Endothelial cell of umbilical vein (primary cell): Measurements from ENCODE around the gene UBASH3B. TPM values are rescaled to one million over a fixed set of nuclear protein-coding genes. Genes with fewer than 3 reads are reported as not detected.

ENCODE experiments used
- BruUV-seq: library from RNA; stranded (reverse); fragments of 400-500 nt; replicated peaks from 2 replicates; lab custom pipeline; 2021; lab: Mats Ljungman, UMichigan
- CTCF ChIA-PET: fragments of 300-600, 350-600 bp; sonication (Branson Sonifier 250); formaldehyde crosslinking; loops from one replicate; lab custom pipeline; 2021; ENCODE audit warnings: antibody characterized with exemption, inconsistent platforms; lab: Charles Lee
- POLR2A ChIA-PET: fragments of 300-600, 350-600 bp; sonication (Branson Sonifier 250); formaldehyde crosslinking; loops from one replicate; lab custom pipeline; 2021; ENCODE audit warnings: antibody characterized with exemption, inconsistent platforms; lab: Charles Lee
- DNase-seq: peaks from one replicate; pipeline ENCODE4 v3.0.0-alpha.2; 2011; ENCODE audit warnings: low read depth, low spot score
- FAIRE-seq: peaks from 2 replicates; lab custom pipeline; 2011; peaks lifted over from hg19 to GRCh38; lab: Jason Lieb, UNC
- H2AFZ ChIP-seq: 2 replicates; pipeline ENCODE4 v1.6.0; 2012; ENCODE audit warnings: low read depth, low read length, control low read depth, inconsistent platforms
- H3K27ac ChIP-seq: 2 replicates; pipeline ENCODE4 v1.5.1; 2011; ENCODE audit warnings: low read depth, mild to moderate bottlenecking, control low read depth, low read length, moderate library complexity; ENCODE audit not compliant: insufficient read depth
- H3K27me3 ChIP-seq, 2 experiments: 2 replicates each; pipeline versions ENCODE4 v1.6.0 to v1.6.1; 2011; ENCODE audit warnings: low read length in 2 of 2, mixed read lengths in 1 of 2; ENCODE audit not compliant: control insufficient read depth in 2 of 2, insufficient read depth in 2 of 2
- H3K36me3 ChIP-seq, 2 experiments: 2 replicates in 1 of 2; 3 replicates in 1 of 2; pipeline ENCODE4 v1.5.1; 2011; ENCODE audit warnings: low read length in 2 of 2, mild to moderate bottlenecking in 1 of 2, moderate library complexity in 1 of 2; ENCODE audit not compliant: control insufficient read depth in 2 of 2, insufficient read depth in 2 of 2; ENCODE audit errors: extremely low read depth in 1 of 2
- H3K4me1 ChIP-seq: 3 replicates; pipeline ENCODE4 v1.5.1; 2011; ENCODE audit warnings: mild to moderate bottlenecking, low read length; ENCODE audit not compliant: control insufficient read depth, insufficient read depth; ENCODE audit errors: extremely low read depth
- H3K4me2 ChIP-seq: 2 replicates; pipeline ENCODE4 v1.6.1; 2011; ENCODE audit warnings: low read length, control low read depth, mixed read lengths; ENCODE audit not compliant: insufficient read depth
- H3K4me3 ChIP-seq, 3 experiments: fragments of 200-600 bp in 1 of 3; sonication (generic), shearing (Covaris generic) in 1 of 3; replicated peaks in 1 of 3; 2 replicates each; pipeline ENCODE4 v1.5.1; 2011 to 2016; ENCODE audit warnings: control low read depth in 3 of 3, low read length in 3 of 3, mild to moderate bottlenecking in 2 of 3, inconsistent platforms in 1 of 3, low read depth in 1 of 3, moderate library complexity in 1 of 3; ENCODE audit not compliant: insufficient read depth in 1 of 3
- H3K79me2 ChIP-seq: 2 replicates; pipeline ENCODE4 v1.6.0; 2012; ENCODE audit warnings: low read length, inconsistent platforms; ENCODE audit not compliant: control insufficient read depth, insufficient read depth
- H3K9ac ChIP-seq: replicated peaks from 2 replicates; pipeline ENCODE3; 2011; ENCODE audit warnings: low read length, control low read depth; ENCODE audit not compliant: insufficient read depth; ENCODE audit errors: extremely low read depth
- H3K9me1 ChIP-seq: replicated peaks from 3 replicates; pipeline ENCODE4 v1.6.0; 2011; ENCODE audit warnings: mild to moderate bottlenecking, low read length; ENCODE audit not compliant: control insufficient read depth, insufficient read depth; ENCODE audit errors: extremely low read depth
- H3K9me3 ChIP-seq: replicated peaks from 2 replicates; pipeline ENCODE4 v1.5.1; 2012; ENCODE audit warnings: low read length, inconsistent platforms; ENCODE audit not compliant: control insufficient read depth, insufficient read depth
- H4K20me1 ChIP-seq: replicated peaks from 2 replicates; pipeline ENCODE3; 2011; ENCODE audit warnings: mild to moderate bottlenecking, low read length; ENCODE audit not compliant: control insufficient read depth, insufficient read depth; ENCODE audit errors: extremely low read depth
- GATA2 ChIP-seq: IDR thresholded peaks from 2 replicates; pipeline ENCODE4 v1.7.0; 2011; ENCODE audit warnings: low read depth, mild to moderate bottlenecking, moderate library complexity, mixed read lengths, low read length; ENCODE audit not compliant: insufficient read length, insufficient read depth
- JUN ChIP-seq: IDR thresholded peaks from 2 replicates; pipeline ENCODE4 v1.6.1; 2011; ENCODE audit warnings: borderline replicate concordance, low read depth; ENCODE audit not compliant: insufficient read length, insufficient read depth
- POLR2A ChIP-seq: IDR thresholded peaks from 2 replicates; pipeline ENCODE4 v1.6.1; 2012; ENCODE audit warnings: low read depth, mild to moderate bottlenecking, control low read depth, low read length
- POLR2AphosphoS5 ChIP-seq: IDR thresholded peaks from 2 replicates; pipeline ENCODE4 v1.6.1; 2012; ENCODE audit warnings: low read depth, mild to moderate bottlenecking, control low read depth, low read length, moderate library complexity; ENCODE audit not compliant: insufficient read depth
- dilution Hi-C: fragments of 300-500 bp; cut with MboI; formaldehyde crosslinking; loops from one replicate; pipeline ENCODE4 v1.15.0; 2019; ENCODE audit warnings: low sequenced_read_pairs; ENCODE audit not compliant: extremely low pct_ligation_motif_present
- intact Hi-C: fragments of 100-400 bp; cut with micrococcal nuclease; formaldehyde crosslinking; loops from one replicate; pipeline ENCODE4 v1.10.0; 2022
- polyA plus RNA-seq, 4 experiments: library from polyadenylated mRNA; depleted of rRNA in 3 of 4; stranded (reverse) in 3 of 4; unstranded in 1 of 4; fragments of >200 nt; gene quantifications; 2 replicates each; pipeline versions ENCODE4 v1.2.1 to v1.2.3, GENCODE V29; 2011 to 2012; ENCODE audit warnings: missing spikeins in 1 of 4
- total RNA-seq: library from RNA; stranded (reverse); gene quantifications from 2 replicates; pipeline ENCODE4 v1.2.3, GENCODE V29; 2021
- TF ChIP-seq, protein P1 (sequence below), 2 donors: IDR thresholded peaks; 1 replicate in 1 of 2; 2 replicates in 1 of 2; pipeline ENCODE4 v1.5.1; 2011; ENCODE audit warnings: low read length in 2 of 2, mild to moderate bottlenecking in 2 of 2, moderate library complexity in 2 of 2, control low read depth in 1 of 2, inconsistent platforms in 1 of 2, low read depth in 1 of 2; ENCODE audit not compliant: insufficient read depth in 1 of 2; ENCODE audit errors: extremely low read depth in 1 of 2
- TF ChIP-seq, protein P2 (sequence below): IDR thresholded peaks from 2 replicates; pipeline ENCODE4 v1.6.1; 2011; ENCODE audit not compliant: insufficient read depth, insufficient read length

Gene UBASH3B
- total and polyA plus RNA-seq, 2 donors (not counting 3 experiments of a cell fraction or from before 2014, with no cell fraction given) = 23.7 to 38.1 TPM

DNA sequence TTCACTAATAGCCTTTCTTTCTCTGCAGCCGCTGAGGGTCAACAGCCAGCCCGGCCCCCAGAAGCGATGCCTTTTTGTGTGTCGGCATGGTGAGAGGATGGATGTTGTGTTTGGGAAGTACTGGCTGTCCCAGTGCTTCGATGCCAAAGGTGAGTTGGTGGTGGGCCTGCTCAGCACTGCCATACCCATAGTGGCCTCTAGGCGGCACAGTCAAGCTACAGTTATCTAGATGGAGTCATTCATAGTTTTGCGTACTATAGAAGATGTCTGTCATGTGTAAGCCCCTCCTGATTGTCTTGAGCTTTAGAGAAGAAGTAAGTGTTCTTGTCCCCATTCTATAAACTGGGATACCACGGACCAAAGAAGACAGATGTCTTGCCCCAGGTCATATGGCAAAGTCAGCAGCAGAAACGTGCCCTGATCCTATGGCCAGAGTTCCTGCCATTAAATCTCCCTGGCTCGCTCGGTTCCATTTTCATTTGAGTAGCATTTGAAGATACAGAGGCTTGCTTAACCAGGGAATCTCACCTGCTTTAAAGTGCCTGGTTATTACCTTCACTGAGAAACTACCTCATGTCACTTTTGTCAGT is 140.7 kb downstream of the UBASH3B start:
- ChIA-PET CTCF (interaction anchor here (0.6 to 5.8 kb wide), 28 partner anchors 8 to 227 kb away, joined by 3 to 61 read pairs (median 4); partner anchors contain the start of gene UBASH3B), POLR2A (no interaction called here)
- peak; percentile 42 for DNase-seq
- dilution Hi-C loops (no loop called here), intact Hi-C loops (loop anchor here (1.0 kb wide), 2 partner anchors 58 to 215 kb away; no protein-coding TSS in a partner anchor)
- no TSS peak for BruUV-seq
- Histone ChIP-seq H3K4me2 (no peak overlapping the region), H3K36me3 (peaks cover 7 to 16% of the 10 kb centered on the region in 2 experiments), H3K27me3 (no peaks in the 10 kb centered on the region), H3K27ac (no peak overlapping the region), H3K4me3 (no peak overlapping the region), H3K9me3 (no peaks in the 10 kb centered on the region), H3K9ac (no peak overlapping the region), H3K4me1 (peaks cover 7% of the 10 kb centered on the region), H3K9me1 (no peaks in the 10 kb centered on the region), H2AFZ (no peak overlapping the region), H4K20me1 (no peaks in the 10 kb centered on the region), H3K79me2 (no peaks in the 10 kb centered on the region)
- TF ChIP-seq, protein P1, sequence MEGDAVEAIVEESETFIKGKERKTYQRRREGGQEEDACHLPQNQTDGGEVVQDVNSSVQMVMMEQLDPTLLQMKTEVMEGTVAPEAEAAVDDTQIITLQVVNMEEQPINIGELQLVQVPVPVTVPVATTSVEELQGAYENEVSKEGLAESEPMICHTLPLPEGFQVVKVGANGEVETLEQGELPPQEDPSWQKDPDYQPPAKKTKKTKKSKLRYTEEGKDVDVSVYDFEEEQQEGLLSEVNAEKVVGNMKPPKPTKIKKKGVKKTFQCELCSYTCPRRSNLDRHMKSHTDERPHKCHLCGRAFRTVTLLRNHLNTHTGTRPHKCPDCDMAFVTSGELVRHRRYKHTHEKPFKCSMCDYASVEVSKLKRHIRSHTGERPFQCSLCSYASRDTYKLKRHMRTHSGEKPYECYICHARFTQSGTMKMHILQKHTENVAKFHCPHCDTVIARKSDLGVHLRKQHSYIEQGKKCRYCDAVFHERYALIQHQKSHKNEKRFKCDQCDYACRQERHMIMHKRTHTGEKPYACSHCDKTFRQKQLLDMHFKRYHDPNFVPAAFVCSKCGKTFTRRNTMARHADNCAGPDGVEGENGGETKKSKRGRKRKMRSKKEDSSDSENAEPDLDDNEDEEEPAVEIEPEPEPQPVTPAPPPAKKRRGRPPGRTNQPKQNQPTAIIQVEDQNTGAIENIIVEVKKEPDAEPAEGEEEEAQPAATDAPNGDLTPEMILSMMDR (IDR thresholded peaks at IDR 0.05; ENCODE audit: extremely low read depth in 1 of 2, insufficient read depth in 1 of 2, low read depth in 1 of 2, low read length in 2 of 2) = peak; percentile 78 to 81
- TF ChIP-seq POLR2AphosphoS5 = no peak
- FAIRE-seq = peak; percentile 77

DNA sequence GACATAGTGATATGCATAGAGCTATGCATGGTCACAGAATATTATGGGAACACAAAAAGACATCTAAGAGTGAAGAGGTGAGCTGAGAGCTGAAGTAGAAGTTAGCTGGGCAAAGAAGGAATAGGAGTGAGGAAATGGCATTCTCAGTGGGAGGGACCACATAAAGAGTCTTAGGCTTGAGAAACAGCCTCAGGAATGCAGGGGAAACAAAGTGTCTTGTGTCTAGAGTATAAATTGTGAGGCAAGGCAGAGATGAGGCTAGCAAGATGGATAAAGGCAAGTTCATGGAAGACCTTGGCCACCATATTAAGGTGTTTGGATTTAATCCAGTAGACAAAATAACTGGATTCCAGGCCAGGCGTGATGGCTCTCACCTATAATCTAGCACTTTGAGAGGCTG is 142.1 kb downstream of the UBASH3B start:
- dilution Hi-C loops = no loop called here

More for the DNA sequence above, 142.1 kb downstream of the UBASH3B start:
- no peak overlapping the region for H3K9ac ChIP-seq
- no peak for DNase-seq
- H3K79me2 ChIP-seq = no peaks in the 10 kb centered on the region
- intact Hi-C loops = no loop called here
- ChIA-PET POLR2A (no interaction called here), CTCF (interaction anchor here (1.0 to 5.8 kb wide), 3 partner anchors 16 to 66 kb away, joined by 3 to 61 read pairs (median 3); no protein-coding TSS in a partner anchor)
- no peaks in the 10 kb centered on the region for H3K27me3 ChIP-seq
- no TSS peak for BruUV-seq
- H3K4me3 ChIP-seq = no peak overlapping the region
- peaks cover 11 to 16% of the 10 kb centered on the region in 2 experiments for H3K36me3 ChIP-seq
- no peak overlapping the region for H3K27ac ChIP-seq
- no peaks in the 10 kb centered on the region for H3K9me3 ChIP-seq
- no peaks in the 10 kb centered on the region for H4K20me1 ChIP-seq
- no peaks in the 10 kb centered on the region for H3K4me1 ChIP-seq
- H3K4me2 ChIP-seq = no peak overlapping the region
- H3K9me1 ChIP-seq = no peaks in the 10 kb centered on the region
- no peak overlapping the region for H2AFZ ChIP-seq
- FAIRE-seq = no peak
- TF ChIP-seq, protein P2, sequence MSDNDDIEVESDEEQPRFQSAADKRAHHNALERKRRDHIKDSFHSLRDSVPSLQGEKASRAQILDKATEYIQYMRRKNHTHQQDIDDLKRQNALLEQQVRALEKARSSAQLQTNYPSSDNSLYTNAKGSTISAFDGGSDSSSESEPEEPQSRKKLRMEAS = no peak
- no peak for TF ChIP-seq GATA2
- TF ChIP-seq JUN = no peak
- TF ChIP-seq POLR2A = no peak
